NCI-H187 (cell line): ENCODE measurements around the gene MKNK1.

Experiments
- DNase-seq, 2 experiments: peaks; one replicate each; lab custom pipeline; 2025; lab: John Stamatoyannopoulos, UW

MKNK1 gene

GRCh38 chr1:46558141-46558963 is 45.7 kb downstream of the MKNK1 start:
- DNase-seq: peak; percentile 22 to 24

- no peak for DNase-seq
These were observed 46.7 kb downstream of the MKNK1 start for GRCh38 chr1:46557403-46557802.

DNA sequence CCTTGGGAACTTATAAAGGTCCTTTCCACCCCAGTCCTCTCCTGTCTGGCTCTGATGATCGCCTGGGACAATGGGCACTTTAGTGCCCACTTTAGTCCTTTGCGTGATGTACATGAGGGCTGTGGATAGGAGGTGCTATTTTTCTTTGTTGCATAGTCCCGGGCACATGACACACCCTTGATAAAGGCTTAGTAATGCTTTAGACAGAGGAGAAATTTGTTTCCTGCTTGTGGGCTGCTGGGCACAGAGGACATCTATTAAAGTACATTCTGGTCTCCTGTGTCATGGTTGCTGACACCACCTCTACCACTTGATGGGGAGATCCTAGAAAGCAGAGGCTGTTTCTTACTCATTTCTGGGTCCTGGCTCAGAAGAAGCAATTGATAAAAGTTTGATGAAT is 47.2 kb downstream of the MKNK1 start:
- no peak for DNase-seq

GRCh38 chr1:46555826-46556619 is 48.0 kb downstream of the MKNK1 start:
- DNase-seq: no peak

DNA sequence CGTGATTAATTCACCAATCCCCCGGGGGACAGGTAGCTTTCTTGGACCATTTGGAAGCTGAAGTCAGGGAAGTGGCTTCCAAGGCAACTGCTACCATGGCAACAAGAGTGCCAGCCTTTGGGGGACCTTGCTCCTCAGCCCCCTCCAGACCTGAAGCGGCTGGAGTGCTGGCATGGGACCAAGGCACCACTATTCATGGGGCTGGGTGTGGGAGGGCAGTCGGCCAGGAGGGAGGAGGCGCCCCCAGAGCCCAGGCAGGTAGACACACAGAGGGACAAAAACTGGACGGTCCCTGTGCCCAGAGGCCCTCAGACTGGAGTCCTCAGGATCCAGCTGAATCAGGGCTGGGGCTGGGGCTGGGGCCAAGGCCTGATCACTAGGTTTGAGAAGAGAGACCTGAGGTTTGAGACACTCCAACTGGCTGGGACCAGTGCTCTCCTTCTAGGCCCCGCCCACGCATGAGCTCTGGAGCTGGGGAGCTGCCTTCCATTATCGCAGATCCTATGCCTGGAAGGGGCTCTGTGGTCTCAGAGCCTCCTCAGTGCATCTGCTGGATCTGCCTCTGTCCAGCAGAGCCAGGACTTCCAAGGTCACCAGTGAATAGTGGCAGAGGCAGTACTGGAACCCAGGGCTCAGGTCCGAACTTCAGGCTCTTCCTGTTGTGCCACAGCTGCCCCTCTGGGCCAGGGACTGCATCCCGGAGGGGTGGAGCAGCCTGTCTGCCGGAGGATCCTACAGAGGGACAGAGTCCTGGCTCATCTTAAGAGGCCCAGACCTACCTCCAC is 49.3 kb downstream of the MKNK1 start:
- DNase-seq: peak in 1 of 2 experiments; percentile 16

DNA sequence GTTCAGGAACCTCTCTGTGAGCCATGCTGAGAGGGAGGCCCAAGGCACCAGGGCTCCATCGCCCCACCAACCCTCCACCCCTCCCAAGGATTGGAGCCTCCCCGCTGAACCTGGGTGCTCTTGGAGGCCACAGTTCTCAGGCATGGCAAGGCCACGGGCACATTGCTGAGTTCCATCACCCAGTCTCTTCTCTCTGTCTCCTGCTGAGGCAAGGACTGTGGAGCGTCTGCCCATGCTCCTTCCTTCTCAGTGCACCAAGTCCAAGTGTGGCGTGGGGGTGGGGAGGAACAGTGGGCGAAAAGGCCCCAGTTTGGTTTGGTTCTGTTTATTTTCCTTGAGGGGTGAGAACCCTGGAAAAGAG is 49.9 kb downstream of the MKNK1 start:
- DNase-seq: no peak

DNA sequence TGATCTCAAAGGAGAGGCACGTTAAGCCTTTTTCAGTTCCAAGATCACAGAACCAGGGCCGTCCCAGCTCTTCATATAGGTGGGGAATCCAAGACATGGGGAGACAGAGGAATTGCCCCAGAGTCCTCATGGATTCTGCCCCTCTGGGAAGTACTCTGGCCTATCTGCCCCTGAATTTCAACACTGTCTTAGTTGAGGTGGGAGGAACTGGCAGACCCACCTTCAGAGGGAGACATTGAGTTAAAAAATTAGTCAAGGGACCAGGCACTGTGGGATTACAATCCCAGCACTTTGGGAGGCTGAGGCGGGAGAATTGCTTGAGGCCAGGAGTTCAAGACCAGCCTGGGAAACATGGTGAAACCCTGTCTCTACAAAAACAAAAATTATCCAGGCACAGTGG is 50.6 kb downstream of the MKNK1 start:
- no peak for DNase-seq

DNA sequence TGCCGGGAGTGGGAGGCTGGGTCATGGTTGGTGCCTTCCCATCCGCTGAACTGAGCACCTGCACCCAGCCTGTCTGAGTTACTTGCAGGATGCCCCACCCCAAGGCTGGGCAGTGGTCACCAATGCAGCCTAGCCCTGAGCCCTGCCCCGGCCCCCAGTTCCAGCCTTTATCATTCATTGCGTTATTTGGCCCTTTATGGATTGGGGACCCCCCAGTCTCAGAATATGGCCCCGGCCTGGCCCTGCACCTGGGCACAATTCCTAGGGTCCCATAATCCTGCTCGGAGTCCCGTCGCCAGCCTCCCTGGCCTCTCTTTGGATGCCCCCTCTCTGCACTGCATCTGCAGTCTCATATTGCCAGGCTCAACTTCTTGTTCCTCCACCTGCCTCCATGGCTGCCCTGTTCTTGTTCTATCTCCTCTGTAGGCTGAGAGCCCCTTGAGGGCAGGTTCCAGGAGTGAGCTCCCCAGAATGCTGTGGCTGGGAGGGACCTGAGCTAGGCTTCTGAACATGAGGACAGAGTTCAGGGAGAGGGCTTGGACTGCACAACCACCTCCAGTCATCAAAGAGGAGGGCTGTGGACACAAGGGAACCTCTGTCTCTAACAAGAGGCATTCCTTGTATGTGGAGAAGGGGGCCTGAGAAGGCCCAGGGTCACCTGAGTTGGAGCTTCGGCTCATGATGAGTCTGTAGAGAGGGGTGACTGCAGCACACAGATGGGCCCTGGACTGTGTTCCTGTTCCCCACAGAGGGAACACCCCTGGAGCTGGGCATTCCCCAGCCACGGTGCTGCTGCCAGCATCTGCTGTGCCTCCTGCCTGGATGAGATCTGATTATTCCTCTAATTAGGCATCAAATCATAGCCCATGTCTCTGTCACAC is 51.5 kb downstream of the MKNK1 start:
- no peak for DNase-seq

- DNase-seq: no peak
These were observed 52.4 kb downstream of the MKNK1 start, which contains the start of gene KNCN for GRCh38 chr1:46551597-46552095. Gene KNCN (minus strand): TSS chr1:46551647. CDS start chr1:46551215, 432 bp downstream.

- DNase-seq: no peak
These were observed 53.3 kb downstream of the MKNK1 start for GRCh38 chr1:46550751-46551231.

DNA sequence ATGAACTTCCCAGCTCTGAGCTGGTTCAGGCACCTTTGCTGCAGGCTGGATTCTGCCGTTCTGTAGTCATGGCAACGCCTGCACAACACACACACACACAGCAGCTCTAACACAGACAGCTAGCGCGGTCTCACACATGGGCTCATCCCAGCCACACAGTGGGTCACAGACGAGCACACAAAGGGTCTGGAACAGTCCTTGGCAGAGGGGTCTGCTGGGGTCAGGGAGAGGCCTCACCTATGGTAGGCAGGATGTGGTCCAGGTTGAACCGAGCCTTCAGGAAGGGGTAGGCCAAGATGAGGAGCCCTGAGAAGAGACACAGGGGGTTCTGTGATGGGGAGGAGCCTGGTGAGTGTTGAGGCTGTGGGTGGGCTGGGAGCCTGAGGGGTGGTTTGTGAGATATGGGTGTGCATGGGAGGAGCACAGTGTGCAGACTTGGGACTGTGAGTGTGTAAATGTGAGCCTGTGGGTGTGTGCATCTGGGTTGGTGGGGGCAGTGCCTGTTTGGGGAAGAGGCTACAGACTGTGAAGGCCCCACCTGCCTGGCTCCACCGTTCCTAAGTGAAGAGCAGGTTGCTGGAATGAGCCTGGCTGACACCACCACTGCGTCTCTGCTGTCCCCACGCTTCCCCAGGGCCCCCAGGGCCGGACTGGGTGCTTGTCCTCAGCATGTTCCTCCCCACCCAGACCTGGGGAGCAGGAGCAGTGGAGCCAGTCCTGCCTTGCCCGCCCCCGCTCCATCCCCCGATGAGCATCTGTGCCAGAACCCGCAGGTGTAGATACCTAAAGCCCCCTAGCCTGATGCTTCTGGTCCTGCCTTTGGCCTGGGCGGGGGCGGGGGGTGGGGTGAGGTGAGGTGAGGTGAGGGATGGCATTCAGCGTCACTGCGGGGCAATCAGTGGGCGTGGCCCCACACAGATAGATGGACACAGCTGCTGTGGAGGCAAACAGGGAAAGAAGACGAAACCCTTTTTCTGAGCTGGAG is 54.1 kb downstream of the MKNK1 start:
- no peak for DNase-seq

DNA sequence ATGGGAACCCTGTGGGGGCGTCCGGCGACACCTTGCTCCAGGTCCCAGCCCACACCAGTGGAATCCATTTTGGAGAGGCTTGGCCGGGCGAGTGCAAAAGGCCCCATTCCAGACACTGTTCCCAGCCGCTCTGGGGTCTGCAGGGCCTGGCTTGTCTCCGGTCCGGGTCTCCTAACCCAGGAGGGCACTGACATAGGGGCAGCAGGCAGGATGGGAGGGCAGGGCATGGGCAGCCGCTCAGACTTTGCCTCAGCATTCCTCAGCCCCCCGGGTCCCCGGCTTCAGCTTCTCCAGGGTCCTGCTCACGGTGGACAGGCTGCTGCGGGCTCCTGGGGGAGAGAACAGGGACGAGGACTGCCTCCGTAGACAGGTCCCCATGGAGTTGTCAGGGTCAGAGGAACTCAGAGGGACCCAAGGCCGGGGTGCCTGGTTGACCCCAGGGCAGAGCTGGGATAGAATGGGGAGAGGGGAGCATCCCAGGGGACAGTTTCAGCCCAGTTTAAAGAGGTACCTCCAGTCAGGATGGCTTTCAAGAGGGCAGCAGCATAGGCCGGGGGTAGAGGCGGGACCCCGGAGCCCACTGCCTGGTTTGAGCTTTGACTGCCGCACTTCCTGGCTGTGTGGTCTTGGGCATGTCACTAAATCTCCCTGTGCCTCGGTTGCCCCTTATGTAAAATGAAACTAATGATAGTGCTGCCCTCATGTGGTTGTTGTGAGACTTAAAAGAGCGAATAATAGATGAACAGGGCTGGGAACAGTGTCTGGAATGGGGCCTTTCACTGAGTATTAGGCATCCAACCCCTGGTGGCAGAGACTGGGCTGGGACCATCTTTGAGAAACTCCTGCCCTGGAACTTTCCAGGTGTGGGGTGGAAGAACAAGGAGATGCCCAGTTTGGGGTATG is 56.3 kb downstream of the MKNK1 start:
- no peak for DNase-seq

GRCh38 chr1:46546210-46546609 is 57.9 kb downstream of the MKNK1 start:
- DNase-seq: no peak

DNA sequence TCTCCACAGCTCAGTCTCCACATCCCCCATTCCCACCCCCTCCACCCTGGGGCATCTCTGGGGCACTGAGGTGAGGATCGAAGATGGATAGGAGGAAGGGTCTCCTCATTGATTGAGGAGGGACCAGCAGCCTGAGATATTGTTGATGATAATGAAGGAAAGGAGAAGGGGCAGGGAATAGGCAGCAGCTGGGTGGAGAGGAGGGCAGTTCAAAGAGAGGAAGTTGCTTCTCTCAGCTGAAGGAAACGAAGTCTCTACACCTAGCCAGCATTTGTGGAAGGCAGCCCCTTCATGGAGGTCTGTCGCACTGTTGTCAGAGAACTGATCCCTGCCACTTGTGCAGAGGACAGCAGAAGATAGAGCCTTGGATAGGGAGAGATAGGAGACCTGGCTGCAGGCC is 58.3 kb downstream of the MKNK1 start:
- DNase-seq: no peak

- DNase-seq: no peak
These were observed 59.4 kb downstream of the MKNK1 start for GRCh38 chr1:46544561-46545240.

GRCh38 chr1:46543761-46544560 is 60.1 kb downstream of the MKNK1 start:
- no peak for DNase-seq

- DNase-seq: no peak
These were observed 60.7 kb downstream of the MKNK1 start for GRCh38 chr1:46543382-46543760.
